Measurements from ENCODE around the gene SHROOM2.

Gene SHROOM2

GRCh38 chrX:9865804-9866472 is 79.7 kb downstream of the SHROOM2 start:
- DNase-seq (ENCODE audit: low spot score), result peak; percentile 69

GRCh38 chrX:9866633-9867032 is 80.4 kb downstream of the SHROOM2 start:
- DNase-seq (ENCODE audit: low spot score), result no peak

- no peak for DNase-seq (ENCODE audit: low spot score)
Observed at GRCh38 chrX:9867226-9867625, 81.0 kb downstream of the SHROOM2 start.

- DNase-seq (ENCODE audit: low spot score), result no peak
Observed at GRCh38 chrX:9867753-9868152, 81.5 kb downstream of the SHROOM2 start.

GRCh38 chrX:9871701-9872268 is 85.6 kb downstream of the SHROOM2 start:
- no peak for DNase-seq (ENCODE audit: low spot score)

GRCh38 chrX:9873360-9873759 is 87.1 kb downstream of the SHROOM2 start:
- DNase-seq (ENCODE audit: low spot score), result no peak

GRCh38 chrX:9873952-9874351 is 87.7 kb downstream of the SHROOM2 start:
- peak; percentile 35 for DNase-seq (ENCODE audit: low spot score)

GRCh38 chrX:9874483-9874882 is 88.3 kb downstream of the SHROOM2 start:
- DNase-seq (ENCODE audit: low spot score), result no peak

- DNase-seq (ENCODE audit: low spot score), result no peak
Observed at GRCh38 chrX:9875801-9876200, 89.6 kb downstream of the SHROOM2 start.

- DNase-seq (ENCODE audit: low spot score), result no peak
Observed at GRCh38 chrX:9876201-9876600, 90.0 kb downstream of the SHROOM2 start.

- DNase-seq (ENCODE audit: low spot score), result no peak
Observed at GRCh38 chrX:9878146-9878820, 92.1 kb downstream of the SHROOM2 start.

GRCh38 chrX:9880237-9880636 is 94.0 kb downstream of the SHROOM2 start:
- DNase-seq (ENCODE audit: low spot score), result no peak

GRCh38 chrX:9880870-9881269 is 94.6 kb downstream of the SHROOM2 start:
- DNase-seq (ENCODE audit: low spot score), result no peak

- DNase-seq (ENCODE audit: low spot score), result peak; percentile 30
Observed at GRCh38 chrX:9882669-9883446, 96.6 kb downstream of the SHROOM2 start.

- no peak for DNase-seq (ENCODE audit: low spot score)
Observed at GRCh38 chrX:9884031-9884779, 98.0 kb downstream of the SHROOM2 start.

- DNase-seq (ENCODE audit: low spot score), result peak; percentile 46
Observed at GRCh38 chrX:9885150-9885549, 98.9 kb downstream of the SHROOM2 start.

GRCh38 chrX:9887659-9888297 is 101.5 kb downstream of the SHROOM2 start:
- DNase-seq (ENCODE audit: low spot score), result no peak

GRCh38 chrX:9888953-9889470 is 102.8 kb downstream of the SHROOM2 start:
- DNase-seq (ENCODE audit: low spot score), result no peak

GRCh38 chrX:9890681-9891091 is 104.5 kb downstream of the SHROOM2 start:
- DNase-seq (ENCODE audit: low spot score), result no peak

GRCh38 chrX:9895225-9895912 is 109.1 kb downstream of the SHROOM2 start:
- no peak for DNase-seq (ENCODE audit: low spot score)

GRCh38 chrX:9897761-9898161 is 111.5 kb downstream of the SHROOM2 start:
- DNase-seq (ENCODE audit: low spot score), result no peak

All from SW480 (cell line).